ENCODE data around the gene CAPZA2. TPM values are rescaled to one million over a fixed set of nuclear protein-coding genes. Genes with fewer than 3 reads are reported as not detected.

The CAPZA2 gene
- total RNA-seq (2022; extraction: Qiagen RNA extraction), result 112 to 183 TPM (median 116 TPM) in 5 replicates

DNA sequence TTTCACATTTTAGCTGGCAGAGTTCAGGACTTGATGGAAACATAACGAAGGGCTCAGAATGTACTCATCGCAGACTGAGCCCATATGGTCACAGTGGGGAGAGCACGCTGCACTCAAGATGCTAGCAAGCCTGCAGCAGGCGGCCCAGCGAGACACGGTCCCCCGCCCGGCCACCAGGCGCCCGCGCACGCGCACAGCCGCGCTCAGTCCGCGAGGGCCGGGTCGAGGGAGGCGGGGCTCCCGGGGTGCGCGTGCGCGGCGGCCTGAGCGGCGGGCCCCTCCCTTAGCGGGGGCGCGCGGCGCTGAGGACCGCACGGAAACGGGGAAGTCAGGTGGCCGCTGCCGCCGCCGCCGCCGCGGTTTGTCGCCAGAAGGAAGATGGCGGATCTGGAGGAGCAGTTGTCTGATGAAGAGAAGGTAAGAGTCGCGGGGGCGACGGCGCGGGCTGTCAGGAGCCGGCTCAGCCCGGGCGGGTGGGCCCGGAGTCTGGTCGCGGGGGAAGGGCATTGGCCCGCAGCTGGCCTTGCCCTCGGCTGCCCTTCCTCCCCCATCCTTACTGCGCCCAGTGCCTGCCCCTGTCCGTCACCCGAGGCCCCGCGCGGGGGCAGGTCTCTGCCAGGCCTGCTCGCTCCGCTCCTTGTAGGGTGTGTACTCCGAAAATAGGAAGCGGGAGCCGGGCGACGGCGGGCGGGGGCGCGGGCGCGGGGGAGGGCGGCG lies at the start of gene CAPZA2:
CAPZA2 (plus strand) TSS at position 354 of the 717 bp plus-strand sequence; CDS start at position 379, 25 bp downstream.

DNA sequence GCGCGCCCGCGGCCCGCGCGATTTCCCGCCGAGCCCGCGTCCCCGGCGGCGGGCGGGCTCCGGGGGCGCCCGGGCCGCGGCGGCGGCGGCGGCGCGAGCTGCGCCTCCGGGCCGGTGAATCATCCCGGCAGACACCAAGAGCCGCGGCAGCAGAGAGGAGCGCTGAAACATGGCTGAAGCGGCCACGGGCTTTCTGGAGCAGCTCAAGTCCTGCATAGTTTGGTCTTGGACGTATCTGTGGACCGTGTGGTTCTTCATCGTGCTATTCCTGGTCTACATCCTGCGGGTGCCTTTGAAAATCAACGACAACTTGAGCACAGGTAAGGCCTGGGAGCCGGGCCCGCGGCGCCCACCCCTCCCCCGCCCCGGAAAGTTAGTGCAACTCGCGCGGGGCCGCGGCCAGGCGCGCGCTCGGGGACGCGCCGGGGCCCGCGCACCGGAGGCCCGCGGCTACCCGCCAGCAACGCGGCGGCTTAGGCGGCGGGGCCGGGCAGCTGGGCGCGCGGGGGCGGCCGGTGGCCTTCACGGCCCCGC lies 91.1 kb downstream of the CAPZA2 start, which contains the start of gene ST7:
ST7 (plus strand) TSS at position 130 of the 534 bp plus-strand sequence; CDS start at position 170, 40 bp downstream.

Other genes with a start within 250 kb of the CAPZA2 start
- gene MET, start 190.4 kb upstream of the CAPZA2 start, total RNA-seq (2022; extraction: Qiagen RNA extraction), result 72.3 to 102 TPM (median 90.9 TPM) in 5 replicates
- gene ST7, start 90.9 kb downstream of the CAPZA2 start, total RNA-seq (2022; extraction: Qiagen RNA extraction), result 23.9 to 29.3 TPM (median 25.1 TPM) in 5 replicates

All from A549 treated with CORT108297 at 1 μM for 4 hours (cell line).